Uterus (tissue), 2 donors: Measurements from ENCODE around the gene CTSE.
"Not testable (repeated sequence)": the region's sequence is repeated elsewhere in the genome, so short reads cannot be mapped to it uniquely, and the experiment has no call there.

Experiments used
- CTCF ChIP-seq, 4 experiments: fragments of 200-600 bp in 2 of 4; fragments of 450-650 bp in 2 of 4; sonication (generic) in 2 of 4; IDR thresholded peaks; one replicate each; pipeline ENCODE4 v1.5.1; 2016 to 2019; ENCODE audit warnings: antibody characterized with exemption in 4 of 4, mild to moderate bottlenecking in 2 of 4, moderate library complexity in 1 of 4
- POLR2A ChIP-seq, 2 donors: fragments of 450-650 bp; IDR thresholded peaks; one replicate each; pipeline ENCODE4 v1.6.1; 2016; ENCODE audit warnings: antibody characterized with exemption in 2 of 2, mild to moderate bottlenecking in 1 of 2, moderate library complexity in 1 of 2

- not testable (repeated sequence) for TF ChIP-seq CTCF, POLR2A (IDR thresholded peaks at IDR 0.05)
Measured at GRCh38 chr1:206055069-206055625, 31.5 kb upstream of the CTSE start.
